Panc1 (cell line): ENCODE results near the gene CACNA2D4. TPM values are rescaled to one million over a fixed set of nuclear protein-coding genes. Genes with fewer than 3 reads are reported as not detected.

Experiments used
- ATAC-seq: fragments of 200-7000 bp; cut with Tn5 transposase; 2 replicates; pipeline ENCODE4 v1.9.1; 2020; ENCODE audit warnings: mild to moderate bottlenecking, moderate library complexity
- BruUV-seq: library from RNA; stranded (reverse); fragments of 400-500 nt; replicated peaks from 2 replicates; lab custom pipeline; 2021; lab: Mats Ljungman, UMichigan
- CTCF ChIA-PET: fragments of 300-600 bp; sonication (Branson Sonifier 250); formaldehyde crosslinking; loops from one replicate; lab custom pipeline; 2022; ENCODE audit warnings: antibody characterized with exemption; lab: Charles Lee
- POLR2A ChIA-PET: fragments of 300-600 bp; sonication (Branson Sonifier 250); formaldehyde crosslinking; loops from one replicate; lab custom pipeline; 2022; ENCODE audit warnings: antibody characterized with exemption; lab: Charles Lee
- DNase-seq: peaks from one replicate; pipeline ENCODE4 v3.0.0-alpha.2; 2010; ENCODE audit warnings: low read depth, low spot score
- H3K27ac ChIP-seq: 2 replicates; pipeline ENCODE4 v1.5.1; 2011; ENCODE audit warnings: mild to moderate bottlenecking, low read length, inconsistent platforms
- H3K27me3 ChIP-seq: fragments of 200-500 bp; sonication (Bioruptor generic); 2 replicates; pipeline ENCODE4 v1.6.0; 2014; ENCODE audit warnings: low read length, inconsistent platforms; ENCODE audit not compliant: control insufficient read depth, insufficient read depth
- H3K36me3 ChIP-seq: fragments of 200-500 bp; sonication (Bioruptor generic); 2 replicates; pipeline ENCODE4 v1.5.1; 2014; ENCODE audit warnings: inconsistent platforms, mild to moderate bottlenecking, low read length, moderate library complexity; ENCODE audit not compliant: control insufficient read depth, insufficient read depth
- H3K4me1 ChIP-seq: 2 replicates; pipeline ENCODE4 v1.5.1; 2011; ENCODE audit warnings: inconsistent platforms, mild to moderate bottlenecking, low read length, moderate library complexity; ENCODE audit not compliant: control insufficient read depth, insufficient read depth
- H3K4me3 ChIP-seq, 2 experiments: 2 replicates each; pipeline ENCODE4 v1.5.1; 2011 to 2012; ENCODE audit warnings: low read depth in 2 of 2, low read length in 2 of 2, mild to moderate bottlenecking in 2 of 2, inconsistent platforms in 1 of 2, moderate library complexity in 1 of 2
- H3K9me3 ChIP-seq: fragments of 200-500 bp; sonication (Bioruptor generic); 2 replicates; pipeline ENCODE4 v1.5.1; 2014; ENCODE audit warnings: low read depth, mild to moderate bottlenecking, inconsistent platforms, low read length, moderate library complexity; ENCODE audit not compliant: control insufficient read depth, insufficient read depth
- CTCF ChIP-seq: fragments of 450-650 bp; IDR thresholded peaks from 2 replicates; pipeline ENCODE4 v1.5.1; 2017; ENCODE audit warnings: mild to moderate bottlenecking
- POLR2AphosphoS5 ChIP-seq: IDR thresholded peaks from 2 replicates; pipeline ENCODE4 v1.6.1; 2012; ENCODE audit warnings: mild to moderate bottlenecking, low read depth, low read length, moderate library complexity
- REST ChIP-seq, 2 experiments: IDR thresholded peaks; 2 replicates each; pipeline ENCODE4 v1.6.1; 2011 to 2012; ENCODE audit warnings: low read depth in 2 of 2, control low read depth in 1 of 2, low read length in 1 of 2, mild to moderate bottlenecking in 1 of 2, moderate library complexity in 1 of 2; ENCODE audit not compliant: insufficient read depth in 1 of 2
- SIN3A ChIP-seq: IDR thresholded peaks from 2 replicates; pipeline ENCODE4 v1.6.1; 2012; ENCODE audit warnings: low read depth, mild to moderate bottlenecking, low read length, moderate library complexity, borderline replicate concordance; ENCODE audit not compliant: insufficient read depth
- TCF7L2 ChIP-seq: IDR thresholded peaks from 2 replicates; pipeline ENCODE4 v1.6.1; 2011; ENCODE audit warnings: mild to moderate bottlenecking, low read depth, low read length, inconsistent platforms
- in situ Hi-C: cut with HindIII; loops from 2 replicates; pipeline ENCODE4 v1.10.0; 2016; ENCODE audit warnings: low sequenced_read_pairs, low pct_unique_long_range_greater_than_20kb
- intact Hi-C: fragments of 100-400 bp; cut with micrococcal nuclease; formaldehyde crosslinking; loops from one replicate; pipeline ENCODE4 v1.10.0; 2022; ENCODE audit not compliant: unreplicated experiment
- total RNA-seq: library from RNA; stranded (reverse); gene quantifications from one replicate; pipeline ENCODE4 v1.2.1, GENCODE V29; 2021; ENCODE audit not compliant: unreplicated experiment

Gene CACNA2D4
- total RNA-seq, 1 experiment from 2014 or later = 0.15 TPM

- ChIA-PET CTCF (no interaction called here), POLR2A (no interaction called here)
- Histone ChIP-seq H3K4me1 (no peaks in the 10 kb centered on the region), H3K27me3 (no peaks in the 10 kb centered on the region), H3K9me3 (no peaks in the 10 kb centered on the region), H3K36me3 (no peaks in the 10 kb centered on the region), H3K27ac (no peak overlapping the region), H3K4me3 (no peak overlapping the region)
- no TSS peak for BruUV-seq
- no peak for TF ChIP-seq CTCF
- TF ChIP-seq POLR2AphosphoS5 = no peak
- no peak for TF ChIP-seq SIN3A
- no peak for TF ChIP-seq REST (IDR thresholded peaks at IDR 0.05; ENCODE audit: insufficient read depth in 1 of 2, low read depth in 2 of 2, low read length in 1 of 2)
- TF ChIP-seq TCF7L2 = no peak
- intact Hi-C loops (no loop called here), in situ Hi-C loops (no loop called here)
- ATAC-seq (no peak), DNase-seq (no peak)
Measured at GRCh38 chr12:1913377-1914113, 4.9 kb downstream of the CACNA2D4 start.

- Histone ChIP-seq H3K27me3 (no peaks in the 10 kb centered on the region), H3K9me3 (no peaks in the 10 kb centered on the region), H3K4me3 (no peak overlapping the region), H3K36me3 (no peaks in the 10 kb centered on the region), H3K27ac (no peak overlapping the region), H3K4me1 (no peaks in the 10 kb centered on the region)
- CTCF ChIA-PET = no interaction called here
- in situ Hi-C loops (no loop called here), intact Hi-C loops (no loop called here)
- POLR2A ChIA-PET = no interaction called here
- no TSS peak for BruUV-seq
- ATAC-seq (no peak), DNase-seq (no peak)
- no peak for TF ChIP-seq REST (IDR thresholded peaks at IDR 0.05; ENCODE audit: insufficient read depth in 1 of 2, low read depth in 2 of 2, low read length in 1 of 2)
- TF ChIP-seq POLR2AphosphoS5 = no peak
- no peak for TF ChIP-seq SIN3A
- TF ChIP-seq TCF7L2 = no peak
- TF ChIP-seq CTCF = no peak
Measured at GRCh38 chr12:1912580-1913376, 5.7 kb downstream of the CACNA2D4 start.
